H1 (cell line): Measurements from ENCODE around the gene AP4B1. TPM values are rescaled to one million over a fixed set of nuclear protein-coding genes. Genes with fewer than 3 reads are reported as not detected.

Experiments
- CTCF ChIA-PET: fragments of 300-600 bp; sonication (Branson Sonifier 250); formaldehyde crosslinking; loops from one replicate; lab custom pipeline; 2021; ENCODE audit not compliant: partially characterized antibody; lab: Charles Lee
- POLR2A ChIA-PET: fragments of 300-600 bp; sonication (Branson Sonifier 250); formaldehyde crosslinking; loops from one replicate; lab custom pipeline; 2021; ENCODE audit warnings: inconsistent platforms; ENCODE audit not compliant: partially characterized antibody; lab: Charles Lee
- DNase-seq, 2 experiments: peaks; one replicate each; pipeline versions ENCODE4 v3.0.0 to v3.0.0-alpha.2; 2010 to 2022; ENCODE audit warnings: low spot score in 2 of 2, low read depth in 1 of 2, mixed read lengths in 1 of 2
- FAIRE-seq: peaks from 2 replicates; lab custom pipeline; 2011; peaks lifted over from hg19 to GRCh38; lab: Jason Lieb, UNC
- H2AFZ ChIP-seq: 2 replicates; pipeline ENCODE4 v1.8.1; 2012; ENCODE audit warnings: low read length, inconsistent platforms
- H2AK5ac ChIP-seq: 2 replicates; pipeline ENCODE4 v1.6.1; 2013; ENCODE audit warnings: low read depth, low read length
- H2BK120ac ChIP-seq: replicated peaks from 2 replicates; pipeline ENCODE3; 2013; ENCODE audit warnings: low read depth, low read length, inconsistent platforms
- H2BK12ac ChIP-seq: 2 replicates; pipeline ENCODE4 v1.6.1; 2013; ENCODE audit warnings: low read depth, low read length
- H2BK15ac ChIP-seq: 2 replicates; pipeline ENCODE4 v1.6.1; 2013; ENCODE audit warnings: low read length
- H2BK20ac ChIP-seq: 2 replicates; pipeline ENCODE4 v1.6.1; 2013; ENCODE audit warnings: low read length
- H2BK5ac ChIP-seq: 2 replicates; pipeline ENCODE4 v1.6.1; 2013; ENCODE audit warnings: low read depth, low read length
- H3K14ac ChIP-seq: 2 replicates; pipeline ENCODE4 v1.6.1; 2013; ENCODE audit warnings: inconsistent platforms; ENCODE audit not compliant: insufficient read length
- H3K18ac ChIP-seq: 2 replicates; pipeline ENCODE4 v1.6.1; 2013; ENCODE audit warnings: low read length; ENCODE audit errors: extremely low read depth
- H3K23ac ChIP-seq: 2 replicates; pipeline ENCODE4 v1.6.1; 2013; ENCODE audit warnings: inconsistent platforms; ENCODE audit not compliant: insufficient read length
- H3K23me2 ChIP-seq: 2 replicates; pipeline ENCODE4 v1.6.1; 2013; ENCODE audit warnings: low read depth, low read length
- H3K27ac ChIP-seq: 2 replicates; pipeline ENCODE4 v1.6.1; 2011; ENCODE audit warnings: low read depth, low read length, inconsistent platforms
- H3K27me3 ChIP-seq, 4 experiments: replicated peaks in 1 of 4; 1 replicate in 1 of 4; 2 replicates in 3 of 4; pipeline versions ENCODE4 v1.6.1 to v1.8.1; 2011 to 2013; ENCODE audit warnings: low read length in 3 of 4, mild to moderate bottlenecking in 3 of 4, inconsistent platforms in 2 of 4, mixed read lengths in 2 of 4, moderate library complexity in 1 of 4; ENCODE audit not compliant: control insufficient read depth in 3 of 4, insufficient read depth in 3 of 4; ENCODE audit errors: extremely low read depth in 1 of 4
- H3K36me3 ChIP-seq, 4 experiments: 2 replicates each; pipeline versions ENCODE4 v1.6.1 to v1.8.1; 2011 to 2013; ENCODE audit warnings: mild to moderate bottlenecking in 4 of 4, low read length in 3 of 4, moderate library complexity in 2 of 4, control low read depth in 1 of 4, inconsistent platforms in 1 of 4; ENCODE audit not compliant: insufficient read depth in 4 of 4, control insufficient read depth in 2 of 4
- H3K4ac ChIP-seq: replicated peaks from 2 replicates; pipeline ENCODE3; 2013; ENCODE audit warnings: low read length, low read depth, mixed read lengths, inconsistent platforms; ENCODE audit not compliant: insufficient read length
- H3K4me1 ChIP-seq, 4 experiments: replicated peaks in 1 of 4; 1 replicate in 1 of 4; 2 replicates in 3 of 4; pipeline versions ENCODE4 v1.6.1 to v1.8.1; 2011 to 2013; ENCODE audit warnings: low read length in 3 of 4, inconsistent platforms in 2 of 4, mixed read lengths in 1 of 4; ENCODE audit not compliant: insufficient read depth in 4 of 4, control insufficient read depth in 3 of 4
- H3K4me2 ChIP-seq, 2 experiments: 2 replicates each; pipeline versions ENCODE4 v1.6.1 to v1.8.1; 2011 to 2013; ENCODE audit warnings: low read depth in 2 of 2, low read length in 2 of 2, control low read depth in 1 of 2, inconsistent platforms in 1 of 2, mild to moderate bottlenecking in 1 of 2; ENCODE audit not compliant: insufficient read depth in 1 of 2
- H3K4me3 ChIP-seq, 4 experiments: fragments of 200-600, 300-600 bp in 1 of 4; sonication (generic), shearing (Covaris generic), sonication (Bioruptor Twin) in 1 of 4; 2 replicates each; pipeline versions ENCODE4 v1.5.1 to v1.8.1; 2011 to 2016; ENCODE audit warnings: low read length in 4 of 4, low read depth in 3 of 4, control low read depth in 2 of 4, inconsistent platforms in 2 of 4, mild to moderate bottlenecking in 2 of 4, mixed read lengths in 1 of 4, moderate library complexity in 1 of 4; ENCODE audit not compliant: insufficient read depth in 2 of 4; ENCODE audit errors: extremely low read depth in 1 of 4
- H3K56ac ChIP-seq: replicated peaks from 2 replicates; pipeline ENCODE3; 2013; ENCODE audit warnings: low read depth, mild to moderate bottlenecking, mixed read lengths, low read length, inconsistent platforms; ENCODE audit not compliant: insufficient read length
- H3K79me1 ChIP-seq: 2 replicates; pipeline ENCODE4 v1.6.1; 2013; ENCODE audit warnings: low read depth, low read length, control low read depth
- H3K79me2 ChIP-seq, 2 experiments: 2 replicates each; pipeline versions ENCODE4 v1.6.1 to v1.8.1; 2012 to 2013; ENCODE audit warnings: low read length in 2 of 2, mild to moderate bottlenecking in 2 of 2, inconsistent platforms in 1 of 2; ENCODE audit not compliant: insufficient read depth in 2 of 2, control insufficient read depth in 1 of 2
- H3K9ac ChIP-seq, 4 experiments: replicated peaks in 1 of 4; 1 replicate in 1 of 4; 2 replicates in 3 of 4; pipeline versions ENCODE4 v1.6.1 to v1.8.1; 2011 to 2013; ENCODE audit warnings: low read depth in 3 of 4, low read length in 3 of 4, control low read depth in 2 of 4, mild to moderate bottlenecking in 2 of 4, moderate library complexity in 2 of 4, inconsistent platforms in 1 of 4; ENCODE audit errors: extremely low read depth in 1 of 4
- H3K9me3 ChIP-seq, 2 experiments: 2 replicates each; pipeline versions ENCODE4 v1.6.1 to v1.8.1; 2012 to 2013; ENCODE audit warnings: mild to moderate bottlenecking in 2 of 2, moderate library complexity in 2 of 2, control low read depth in 1 of 2, inconsistent platforms in 1 of 2, low read depth in 1 of 2, low read length in 1 of 2, mixed read lengths in 1 of 2; ENCODE audit not compliant: insufficient read depth in 2 of 2
- H4K20me1 ChIP-seq, 2 experiments: replicated peaks in 1 of 2; 2 replicates each; pipeline versions ENCODE3 to v1.8.1; 2011 to 2013; ENCODE audit warnings: inconsistent platforms in 2 of 2, low read length in 2 of 2, mild to moderate bottlenecking in 1 of 2; ENCODE audit not compliant: insufficient read depth in 2 of 2, control insufficient read depth in 1 of 2
- H4K5ac ChIP-seq: 2 replicates; pipeline ENCODE4 v1.6.1; 2013; ENCODE audit warnings: low read length, low read depth, mixed read lengths, inconsistent platforms; ENCODE audit not compliant: insufficient read length
- H4K8ac ChIP-seq: 2 replicates; pipeline ENCODE4 v1.8.0; 2013; ENCODE audit warnings: mild to moderate bottlenecking, moderate library complexity, low read length, inconsistent platforms; ENCODE audit not compliant: insufficient read depth; ENCODE audit errors: extremely low read depth
- H4K91ac ChIP-seq: replicated peaks from 2 replicates; pipeline ENCODE3; 2013; ENCODE audit warnings: low read length, mixed read lengths, inconsistent platforms; ENCODE audit not compliant: insufficient read length
- BACH1 ChIP-seq: IDR thresholded peaks from 2 replicates; pipeline ENCODE4 v1.6.1; 2012; ENCODE audit warnings: low read length, improper control_type of control experiment
- BRCA1 ChIP-seq: IDR thresholded peaks from 2 replicates; pipeline ENCODE4 v1.6.1; 2012; ENCODE audit warnings: low read depth, low read length, improper control_type of control experiment
- FOSL1 ChIP-seq: IDR thresholded peaks from 2 replicates; pipeline ENCODE4 v1.6.1; 2011; ENCODE audit warnings: mild to moderate bottlenecking, low read depth, low read length, moderate library complexity; ENCODE audit not compliant: insufficient read depth
- KDM1A ChIP-seq: fragments of 200-600, 300-600 bp; sonication (generic); IDR thresholded peaks from 2 replicates; pipeline ENCODE4 v1.7.1; 2016; ENCODE audit warnings: mild to moderate bottlenecking, low read length, borderline replicate concordance
- MAFK ChIP-seq: IDR thresholded peaks from 2 replicates; pipeline ENCODE4 v1.6.1; 2012; ENCODE audit warnings: low read depth, mild to moderate bottlenecking, improper control_type of control experiment, low read length
- RBBP5 ChIP-seq: IDR thresholded peaks from 2 replicates; pipeline ENCODE4 v1.7.1; 2012; ENCODE audit warnings: low read depth, mild to moderate bottlenecking, inconsistent platforms, low read length, moderate library complexity, borderline replicate concordance
- SUZ12 ChIP-seq: fragments of 200-600 bp; sonication (generic); IDR thresholded peaks from 2 replicates; pipeline ENCODE4 v1.6.1; 2012; ENCODE audit warnings: mild to moderate bottlenecking, inconsistent platforms, low read length, moderate library complexity, mixed read lengths
- WGBS, 2 experiments: shearing (Covaris generic) in 1 of 2; methylation state at CpG; one replicate each; pipeline versions ENCODE4 v1.1.6 to v1.1.7; 2013 to 2015; ENCODE audit warnings: low lambda C conversion rate in 2 of 2, mixed read lengths in 2 of 2, inconsistent platforms in 1 of 2, low coverage in 1 of 2, missing lambda C conversion rate in 1 of 2; ENCODE audit not compliant: insufficient replicate concordance in 2 of 2, insufficient coverage in 1 of 2, insufficient read length in 1 of 2; ENCODE audit errors: extremely low coverage in 1 of 2, missing lambda C conversion rate in 1 of 2; 5-methylcytosine and 5-hydroxymethylcytosine counted together
- polyA plus RNA-seq, 7 experiments: library from polyadenylated mRNA; depleted of rRNA in 3 of 7; stranded (reverse) in 5 of 7; unstranded in 2 of 7; fragments of >200 nt in 5 of 7; fragments of 200-250 nt in 2 of 7; gene quantifications; 1 replicate in 5 of 7; 2 replicates in 1 of 7; 4 replicates in 1 of 7; pipeline versions ENCODE4 v1.2.1 to v1.2.3, GENCODE V29; 2011 to 2013; ENCODE audit warnings: missing spikeins in 2 of 7, mixed read lengths in 2 of 7
- total RNA-seq: library from RNA; stranded (reverse); fragmentation: NEBNext Ultra II Directional; extraction: Animal tissue kit (Norgen Biotek cat#: 25700); gene quantifications from 2 replicates; pipeline ENCODE4 v1.2.1, GENCODE V29; 2021
- TF ChIP-seq, protein P1 (sequence below): IDR thresholded peaks from 2 replicates; pipeline ENCODE4 v1.6.1; 2012; ENCODE audit warnings: low read length, inconsistent platforms
- TF ChIP-seq, protein P2 (sequence below): IDR thresholded peaks from 2 replicates; pipeline ENCODE4 v1.6.1; 2012; ENCODE audit warnings: inconsistent platforms

AP4B1 gene
- total and polyA plus RNA-seq, 2 of the 8 experiments (the other 6 are each of a cell fraction or from before 2014, with no cell fraction given): 8.9 to 9.0 TPM

DNA sequence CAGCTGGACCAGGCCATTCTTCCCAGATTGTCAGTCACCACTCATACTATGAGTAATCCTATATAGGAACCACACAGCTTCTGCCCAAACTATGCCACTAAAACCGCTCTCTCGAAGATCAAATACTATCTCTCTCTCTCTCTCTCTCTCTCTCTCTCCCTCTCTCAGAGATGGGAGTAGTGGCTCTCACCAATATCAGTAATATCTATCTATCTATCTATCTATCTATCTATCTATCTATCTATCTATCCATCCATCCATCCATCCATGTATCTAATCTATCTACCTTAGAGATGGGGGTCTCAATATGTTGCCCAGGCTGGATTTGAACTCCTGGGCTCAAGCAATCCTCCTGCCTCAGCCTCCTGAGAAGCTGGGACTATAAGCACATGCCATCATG, 19.9 kb upstream of the AP4B1 start:
- Histone ChIP-seq H3K4ac (no peak overlapping the region), H2AK5ac (no peak overlapping the region), H3K18ac (no peak overlapping the region), H3K4me2 (no peak overlapping the region), H3K9me3 (no peaks in the 10 kb centered on the region), H3K14ac (no peak overlapping the region), H3K56ac (no peak overlapping the region), H3K79me1 (no peaks in the 10 kb centered on the region), H2BK15ac (no peak overlapping the region), H4K8ac (no peak overlapping the region), H3K23me2 (peaks cover 4% of the 10 kb centered on the region), H3K4me3 (no peak overlapping the region), H4K91ac (no peak overlapping the region), H2BK5ac (no peak overlapping the region), H2BK120ac (no peak overlapping the region), H2BK20ac (no peak overlapping the region), H3K79me2 (no peaks in the 10 kb centered on the region), H4K5ac (no peak overlapping the region), H3K4me1 (peaks cover 0 to 2% (median under 1%) of the 10 kb centered on the region in 4 experiments; a peak in 1 of 7 replicates), H2BK12ac (no peak overlapping the region), H3K27me3 (no peaks in the 10 kb centered on the region; a peak in 1 of 7 replicates), H3K27ac (no peak overlapping the region), H2AFZ (no peak overlapping the region), H4K20me1 (no peaks in the 10 kb centered on the region), H3K9ac (no peak overlapping the region), H3K23ac (no peak overlapping the region), H3K36me3 (no peaks in the 10 kb centered on the region)
- ChIA-PET POLR2A (interaction anchor here (0.7 to 0.9 kb wide), 4 partner anchors 10 to 527 kb away, joined by 3 to 5 read pairs (median 4); no protein-coding TSS in a partner anchor), CTCF (interaction anchor here (0.6 to 1.4 kb wide), 5 partner anchors 11 to 259 kb away, joined by 3 to 4 read pairs (median 3); partner anchors contain the start of gene AP4B1)
- FAIRE-seq (no peak), DNase-seq (no peak)
- 81% methylated on average over 2 of the region's 2 CpGs; no CpG with 5 or more reads in 1 of the 2 experiments for WGBS, 2 experiments
- no peak for TF ChIP-seq RBBP5
- TF ChIP-seq BRCA1: no peak
- TF ChIP-seq KDM1A: no peak
- no peak for TF ChIP-seq FOSL1
- no peak for TF ChIP-seq SUZ12
- no peak for TF ChIP-seq BACH1
- TF ChIP-seq, protein P1, sequence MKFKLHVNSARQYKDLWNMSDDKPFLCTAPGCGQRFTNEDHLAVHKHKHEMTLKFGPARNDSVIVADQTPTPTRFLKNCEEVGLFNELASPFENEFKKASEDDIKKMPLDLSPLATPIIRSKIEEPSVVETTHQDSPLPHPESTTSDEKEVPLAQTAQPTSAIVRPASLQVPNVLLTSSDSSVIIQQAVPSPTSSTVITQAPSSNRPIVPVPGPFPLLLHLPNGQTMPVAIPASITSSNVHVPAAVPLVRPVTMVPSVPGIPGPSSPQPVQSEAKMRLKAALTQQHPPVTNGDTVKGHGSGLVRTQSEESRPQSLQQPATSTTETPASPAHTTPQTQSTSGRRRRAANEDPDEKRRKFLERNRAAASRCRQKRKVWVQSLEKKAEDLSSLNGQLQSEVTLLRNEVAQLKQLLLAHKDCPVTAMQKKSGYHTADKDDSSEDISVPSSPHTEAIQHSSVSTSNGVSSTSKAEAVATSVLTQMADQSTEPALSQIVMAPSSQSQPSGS: no peak
- TF ChIP-seq, protein P2, sequence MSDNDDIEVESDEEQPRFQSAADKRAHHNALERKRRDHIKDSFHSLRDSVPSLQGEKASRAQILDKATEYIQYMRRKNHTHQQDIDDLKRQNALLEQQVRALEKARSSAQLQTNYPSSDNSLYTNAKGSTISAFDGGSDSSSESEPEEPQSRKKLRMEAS: no peak
- no peak for TF ChIP-seq MAFK
